Stimulated activated CD4-positive, alpha-beta T cell treated with anti-CD3 and anti-CD28 coated beads, TNF-alpha, amount 100 ng/mL, for 4 hours (primary cell): ENCODE data around the gene HTR2B.
"Not testable (repeated sequence)": the region's sequence is repeated elsewhere in the genome, so short reads cannot be mapped to it uniquely, and the experiment has no call there.

Experiments
- DNase-seq, 3 experiments: peaks; one replicate each; pipeline ENCODE4 v3.0.0-alpha.2; 2020; ENCODE audit warnings: low read depth in 3 of 3

The HTR2B gene

GRCh38 chr2:231093933-231094332 lies 30.9 kb downstream of the HTR2B start:
- DNase-seq, result no peak

GRCh38 chr2:231088754-231089153 lies 36.1 kb downstream of the HTR2B start:
- no peak for DNase-seq

DNA sequence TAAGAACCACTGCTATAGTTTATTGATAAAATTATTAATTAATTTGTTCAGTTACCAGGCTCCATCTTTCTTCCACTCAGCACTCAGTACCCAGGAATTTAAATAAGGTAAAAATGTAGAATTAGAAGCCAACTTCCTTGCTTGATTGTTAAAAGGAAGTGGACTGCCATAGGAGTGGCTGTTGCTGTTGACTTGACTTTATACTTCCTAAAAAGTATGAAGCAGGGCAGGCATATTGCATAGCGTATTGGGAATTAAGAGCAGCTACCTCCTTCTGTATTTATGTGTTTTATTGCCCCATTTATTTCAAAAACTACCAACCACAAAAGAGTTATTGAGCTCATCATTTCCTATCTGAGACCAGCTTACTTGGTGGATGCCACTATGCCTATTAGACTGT lies 40.3 kb downstream of the HTR2B start:
- no peak for DNase-seq

DNA sequence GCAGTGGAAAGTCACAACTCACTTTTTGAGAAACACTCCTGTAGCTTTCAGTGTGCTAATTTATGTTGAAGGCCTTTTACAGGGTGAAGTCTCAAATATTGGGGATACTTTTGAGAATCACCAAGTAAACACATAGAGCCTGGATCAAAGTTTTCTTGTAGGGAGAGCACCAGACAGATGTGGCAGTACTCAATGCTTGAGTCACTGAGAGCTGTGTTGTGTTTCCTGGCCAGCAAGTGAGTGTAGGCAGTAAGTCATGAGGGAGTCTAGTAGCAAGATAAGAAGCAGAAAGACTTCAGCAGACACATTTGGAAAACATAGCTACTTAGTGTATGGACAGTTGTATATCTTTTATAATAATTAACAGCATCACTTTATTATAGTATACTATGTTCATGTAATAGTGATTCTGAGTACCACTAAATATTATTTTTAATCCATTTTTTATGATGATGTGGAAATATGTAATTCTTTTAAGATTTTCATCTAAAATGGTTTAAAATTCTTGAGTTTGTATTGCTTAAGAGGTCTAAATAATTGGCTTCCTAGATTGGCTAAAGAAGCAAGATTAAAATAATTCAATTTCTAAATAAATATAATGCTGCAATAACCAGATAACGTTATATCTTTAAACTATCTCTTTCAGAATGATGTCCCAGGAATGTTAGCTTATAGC lies 55.3 kb downstream of the HTR2B start:
- DNase-seq, result no peak

GRCh38 chr2:231068525-231069222 lies 56.2 kb downstream of the HTR2B start:
- no peak for DNase-seq

DNA sequence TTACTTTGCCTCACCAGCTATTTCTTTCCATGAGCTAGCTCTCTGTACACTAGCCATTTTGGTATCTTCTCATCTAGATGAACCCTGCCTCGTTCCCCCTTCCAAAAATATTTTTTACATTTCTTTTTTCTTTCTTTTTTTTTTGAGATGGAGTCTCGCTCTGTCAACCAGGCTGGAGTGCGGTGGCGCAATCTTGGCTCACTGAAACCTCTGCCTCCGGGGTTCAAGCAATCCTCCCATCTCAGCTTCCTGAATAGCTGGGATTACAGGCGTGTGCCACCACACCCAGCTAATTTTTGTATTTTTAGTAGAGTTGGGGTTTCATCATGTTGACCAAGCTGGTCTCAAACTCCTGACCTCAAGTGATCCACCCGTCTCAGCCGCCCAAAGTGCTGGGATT lies 57.3 kb downstream of the HTR2B start:
- not testable (repeated sequence) for DNase-seq

GRCh38 chr2:231065966-231066365 lies 58.9 kb downstream of the HTR2B start:
- no peak for DNase-seq

DNA sequence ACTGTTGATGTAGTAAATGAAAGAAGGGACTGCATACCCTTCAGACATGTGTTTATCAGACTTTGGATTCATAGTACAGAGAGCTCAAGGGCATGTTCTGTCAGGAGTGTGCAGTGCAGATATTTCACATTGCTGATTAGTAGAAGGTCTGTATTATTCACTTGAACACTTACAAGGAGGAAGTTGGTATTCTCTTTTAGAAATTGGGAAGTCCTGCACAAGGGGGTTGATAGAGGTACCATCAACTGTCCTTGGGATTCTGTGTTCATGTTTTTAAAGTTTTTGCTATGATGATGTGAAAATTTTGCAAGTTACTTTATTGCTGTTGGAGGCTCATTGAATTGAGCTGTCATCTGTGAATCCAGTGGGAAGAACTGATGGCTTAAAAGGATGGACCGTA lies 61.5 kb downstream of the HTR2B start:
- no peak for DNase-seq

DNA sequence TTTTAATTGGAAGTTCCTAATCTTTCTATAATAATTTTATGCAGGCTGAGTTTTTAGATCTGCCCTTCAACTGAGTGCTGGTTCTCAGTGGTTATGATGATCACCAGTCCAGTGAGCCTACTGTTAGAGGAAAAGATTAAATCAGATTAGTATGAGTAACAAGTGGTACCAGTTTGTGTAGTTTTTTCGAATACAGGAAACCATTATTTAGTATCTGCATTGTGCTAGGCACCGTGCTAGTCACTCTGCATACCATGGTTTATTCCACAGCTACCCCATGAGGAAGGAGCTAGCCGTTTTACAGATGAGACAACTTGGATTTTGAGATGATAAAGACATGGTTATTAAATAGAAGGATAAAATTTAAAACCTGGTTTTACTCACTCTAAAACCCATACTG lies 62.1 kb downstream of the HTR2B start:
- DNase-seq, result no peak

DNA sequence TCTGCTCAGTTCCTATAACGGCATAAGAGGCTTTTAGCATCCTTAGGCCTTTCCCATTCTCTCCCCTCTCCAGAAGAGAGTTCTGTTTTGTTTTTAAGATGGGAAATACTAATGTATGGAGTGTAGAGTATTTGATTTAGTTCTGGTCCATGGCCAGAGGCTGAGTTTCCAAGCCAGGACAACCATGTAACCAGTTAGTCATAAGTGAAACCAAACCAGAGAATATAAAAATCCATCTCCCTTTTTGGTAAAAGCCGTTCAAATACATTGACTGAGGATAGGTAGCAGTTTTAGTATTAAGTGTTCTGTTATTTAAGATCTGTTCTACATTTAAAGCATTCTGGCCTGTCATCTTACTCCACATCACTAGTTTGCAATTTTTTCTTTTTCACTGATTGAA lies 65.1 kb downstream of the HTR2B start:
- DNase-seq, result no peak

DNA sequence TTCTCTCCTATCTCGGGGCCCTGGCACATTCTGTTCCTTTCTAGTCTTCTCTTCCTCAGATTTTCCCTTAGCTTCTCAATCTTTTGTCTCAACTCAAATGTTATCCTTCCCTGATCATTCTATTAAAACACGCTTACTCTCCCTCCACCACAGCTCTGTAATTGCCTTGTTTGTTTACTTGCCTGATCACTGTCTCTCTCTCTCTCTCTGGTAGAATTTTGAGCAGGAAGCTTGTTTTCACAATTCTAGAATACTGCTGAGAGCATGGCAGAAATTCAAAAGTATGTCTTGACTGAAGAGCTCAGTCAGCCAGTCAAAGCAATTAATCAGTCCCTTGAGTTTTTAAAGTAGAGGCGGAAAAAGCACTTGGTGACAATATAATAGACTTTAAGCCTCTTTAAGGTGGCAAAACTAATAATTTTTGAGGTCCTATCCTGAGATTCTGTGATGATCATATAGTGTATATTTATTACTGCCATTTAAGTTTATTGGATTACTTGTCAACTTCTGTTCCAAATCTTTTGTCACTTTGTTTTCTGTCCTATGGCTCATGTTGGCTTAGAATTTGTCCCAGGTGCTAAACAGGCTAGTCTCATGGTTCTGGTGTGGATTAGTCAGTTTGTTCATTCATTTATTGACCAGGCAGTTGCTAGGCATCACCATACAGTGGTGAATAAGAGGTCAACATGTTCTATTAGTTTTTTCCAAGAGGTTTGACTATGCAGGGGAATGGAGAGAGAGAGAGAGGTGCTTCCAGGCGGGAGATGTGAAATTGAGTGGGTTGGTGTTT lies 65.9 kb downstream of the HTR2B start:
- DNase-seq, result no peak
